ENCODE data around the gene TTC3. TPM values are rescaled to one million over a fixed set of nuclear protein-coding genes. Genes with fewer than 3 reads are reported as not detected.
"Not testable (repeated sequence)": the region's sequence is repeated elsewhere in the genome, so short reads cannot be mapped to it uniquely, and the experiment has no call there.

TTC3 gene
- total RNA-seq, 1 donor from 2014 or later, result 60.9 TPM

- H3K9me3 Mint-ChIP-seq, result no peaks in the 10 kb centered on the region
- peaks cover 32% of the 10 kb centered on the region for H3K4me1 Mint-ChIP-seq (ENCODE audit: low read depth)
- no peak for DNase-seq (ENCODE audit: low spot score)
- H3K36me3 Mint-ChIP-seq (ENCODE audit: low read depth), result no peaks in the 10 kb centered on the region
- intact Hi-C loops (cut with micrococcal nuclease), result no loop called here
- no peak overlapping the region for H3K27ac Mint-ChIP-seq
- H3K27me3 Mint-ChIP-seq (ENCODE audit: low read depth), result no peaks in the 10 kb centered on the region
- no peak overlapping the region for H3K4me3 Mint-ChIP-seq (ENCODE audit: low read depth)
These were observed 6.3 kb downstream of the TTC3 start for GRCh38 chr21:37079211-37079824.

DNA sequence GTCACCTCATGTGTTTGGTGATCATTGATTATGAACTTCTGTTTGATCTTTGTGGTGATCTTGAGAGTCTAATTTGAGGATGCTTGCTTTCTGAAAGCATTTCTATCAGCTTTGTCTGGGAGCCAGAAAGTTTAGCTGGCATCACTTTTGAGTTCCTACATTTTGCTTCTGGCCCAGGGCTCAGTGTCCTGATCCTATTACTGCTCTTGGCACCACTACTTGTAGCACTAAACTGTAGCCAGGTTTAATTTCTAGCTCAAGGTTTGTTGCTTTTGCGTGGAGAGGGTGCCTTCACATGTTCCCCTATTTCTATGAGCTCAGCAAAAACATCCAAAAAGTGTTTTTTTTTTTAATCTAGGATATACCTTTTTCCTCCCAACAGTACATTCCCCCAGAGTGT lies 9.3 kb downstream of the TTC3 start:
- intact Hi-C loops (cut with micrococcal nuclease), result no loop called here
- H3K4me3 Mint-ChIP-seq (ENCODE audit: low read depth), result no peak overlapping the region
- H3K36me3 Mint-ChIP-seq (ENCODE audit: low read depth), result no peaks in the 10 kb centered on the region
- no peak for DNase-seq (ENCODE audit: low spot score)
- no peaks in the 10 kb centered on the region for H3K27me3 Mint-ChIP-seq (ENCODE audit: low read depth)
- H3K27ac Mint-ChIP-seq, result no peak overlapping the region
- H3K9me3 Mint-ChIP-seq, result no peaks in the 10 kb centered on the region
- peaks cover 19% of the 10 kb centered on the region for H3K4me1 Mint-ChIP-seq (ENCODE audit: low read depth)

- no peak overlapping the region for H3K4me3 Mint-ChIP-seq (ENCODE audit: low read depth)
- H3K27me3 Mint-ChIP-seq (ENCODE audit: low read depth), result no peaks in the 10 kb centered on the region
- H3K36me3 Mint-ChIP-seq (ENCODE audit: low read depth), result no peaks in the 10 kb centered on the region
- intact Hi-C loops (cut with micrococcal nuclease), result no loop called here
- DNase-seq (ENCODE audit: low spot score), result no peak
- peaks cover 13% of the 10 kb centered on the region for H3K4me1 Mint-ChIP-seq (ENCODE audit: low read depth)
- H3K27ac Mint-ChIP-seq, result no peak overlapping the region
- H3K9me3 Mint-ChIP-seq, result no peaks in the 10 kb centered on the region
These were observed 9.9 kb downstream of the TTC3 start for GRCh38 chr21:37082856-37083528.

DNA sequence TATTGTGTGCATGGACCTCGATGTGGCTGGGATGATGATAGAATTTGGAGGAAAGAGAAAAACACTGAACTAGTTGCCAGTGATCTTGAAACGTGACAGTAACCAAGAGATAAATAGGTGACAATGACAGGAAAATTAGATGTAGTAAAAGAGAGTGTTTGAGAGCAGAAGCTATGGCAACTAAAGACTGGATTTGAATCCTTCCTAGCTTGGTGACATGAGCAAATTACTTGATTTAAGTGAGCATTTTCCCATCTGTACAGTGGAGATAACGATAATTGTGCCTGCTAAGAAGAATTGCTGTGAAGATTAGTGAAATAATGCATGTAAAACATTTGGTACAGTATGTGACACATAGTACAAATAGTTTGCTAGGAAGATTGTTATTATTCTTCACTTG lies 12.7 kb downstream of the TTC3 start:
- Mint-ChIP-seq H3K27ac (no peak overlapping the region), H3K27me3 (ENCODE audit: low read depth) (no peaks in the 10 kb centered on the region), H3K4me3 (ENCODE audit: low read depth) (no peak overlapping the region), H3K36me3 (ENCODE audit: low read depth) (peaks cover 11% of the 10 kb centered on the region), H3K9me3 (no peaks in the 10 kb centered on the region), H3K4me1 (ENCODE audit: low read depth) (peaks cover 8% of the 10 kb centered on the region)
- DNase-seq (ENCODE audit: low spot score), result no peak
- intact Hi-C loops (cut with micrococcal nuclease), result no loop called here

DNA sequence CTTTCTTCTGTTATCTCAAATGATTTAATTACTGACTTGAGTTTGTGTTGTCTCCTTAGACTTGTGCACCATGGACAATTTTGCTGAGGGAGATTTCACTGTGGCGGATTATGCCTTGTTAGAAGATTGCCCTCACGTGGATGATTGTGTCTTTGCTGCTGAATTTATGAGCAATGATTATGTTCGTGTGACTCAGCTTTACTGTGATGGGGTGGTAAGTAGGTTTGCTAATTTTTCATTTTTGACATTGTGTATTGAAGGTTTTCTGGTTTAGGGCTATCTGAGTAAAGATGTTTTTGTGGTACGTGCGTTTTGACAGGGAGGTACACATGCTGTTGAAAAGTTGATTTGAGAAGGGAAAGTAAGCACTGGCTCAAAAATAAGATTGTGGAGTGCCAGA lies 14.1 kb downstream of the TTC3 start:
- Mint-ChIP-seq H3K4me3 (ENCODE audit: low read depth) (no peak overlapping the region), H3K27ac (no peak overlapping the region), H3K4me1 (ENCODE audit: low read depth) (peaks cover 6% of the 10 kb centered on the region), H3K27me3 (ENCODE audit: low read depth) (no peaks in the 10 kb centered on the region), H3K36me3 (ENCODE audit: low read depth) (peaks cover 18% of the 10 kb centered on the region), H3K9me3 (no peaks in the 10 kb centered on the region)
- intact Hi-C loops (cut with micrococcal nuclease), result no loop called here
- DNase-seq (ENCODE audit: low spot score), result no peak

DNA sequence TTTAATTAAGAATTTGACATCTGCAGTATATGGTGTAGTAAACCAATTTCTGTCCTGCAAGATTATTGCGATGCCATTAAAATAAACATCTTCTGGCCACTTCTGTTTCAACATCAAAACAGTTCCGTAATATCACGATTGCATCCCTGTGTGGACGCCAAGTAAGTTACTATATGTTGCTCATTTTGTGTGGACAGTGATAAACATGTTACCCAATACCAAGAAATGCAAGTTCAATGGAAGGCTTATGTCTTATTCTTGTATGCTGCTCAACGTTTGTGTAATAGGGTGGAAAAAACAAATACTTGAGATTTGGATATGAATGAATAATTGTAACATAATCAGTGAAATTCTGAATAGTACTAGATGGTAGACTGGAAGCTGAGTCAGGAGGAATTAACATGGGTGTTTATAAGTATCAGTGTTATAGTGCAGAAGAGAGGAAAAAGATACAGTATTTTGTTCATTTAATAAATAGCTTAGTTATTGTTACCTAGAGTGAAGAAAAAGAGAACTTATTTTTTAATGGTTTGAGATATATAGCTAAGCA lies 15.2 kb downstream of the TTC3 start:
- Mint-ChIP-seq H3K9me3 (no peaks in the 10 kb centered on the region), H3K4me1 (ENCODE audit: low read depth) (peaks cover 2% of the 10 kb centered on the region), H3K4me3 (ENCODE audit: low read depth) (no peak overlapping the region), H3K27ac (no peak overlapping the region), H3K27me3 (ENCODE audit: low read depth) (no peaks in the 10 kb centered on the region), H3K36me3 (ENCODE audit: low read depth) (peaks cover 23% of the 10 kb centered on the region)
- intact Hi-C loops (cut with micrococcal nuclease), result no loop called here
- no peak for DNase-seq (ENCODE audit: low spot score)

- no peak for DNase-seq (ENCODE audit: low spot score)
- Mint-ChIP-seq H3K9me3 (no peaks in the 10 kb centered on the region), H3K27me3 (ENCODE audit: low read depth) (no peaks in the 10 kb centered on the region), H3K27ac (no peak overlapping the region), H3K36me3 (ENCODE audit: low read depth) (peaks cover 38% of the 10 kb centered on the region), H3K4me3 (ENCODE audit: low read depth) (no peak overlapping the region), H3K4me1 (ENCODE audit: low read depth) (no peaks in the 10 kb centered on the region)
- intact Hi-C loops (cut with micrococcal nuclease), result no loop called here
These were observed 20.9 kb downstream of the TTC3 start for GRCh38 chr21:37093977-37094376.

DNA sequence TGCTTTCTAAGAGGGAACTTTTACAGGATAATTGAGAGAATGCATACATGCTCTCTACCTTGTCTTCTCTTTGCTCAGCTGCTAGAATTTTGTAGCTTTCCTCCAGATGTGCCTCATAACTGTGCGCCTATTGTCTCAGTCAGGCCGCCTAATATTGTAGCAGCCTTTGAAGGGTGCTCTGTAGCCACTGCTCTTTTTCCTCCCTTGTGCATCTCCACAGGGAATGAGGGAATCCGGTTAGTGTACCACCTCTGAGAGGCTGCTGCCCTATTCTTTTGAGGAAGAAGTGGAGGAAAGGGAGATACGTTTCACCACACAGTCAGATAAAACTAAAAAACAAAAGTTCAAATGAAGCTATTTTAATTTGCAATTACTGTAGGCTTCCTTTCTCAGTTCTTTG lies 22.8 kb downstream of the TTC3 start:
- no peaks in the 10 kb centered on the region for H3K9me3 Mint-ChIP-seq
- intact Hi-C loops (cut with micrococcal nuclease), result no loop called here
- H3K4me3 Mint-ChIP-seq (ENCODE audit: low read depth), result no peak overlapping the region
- H3K27ac Mint-ChIP-seq, result no peak overlapping the region
- DNase-seq (ENCODE audit: low spot score), result no peak
- H3K36me3 Mint-ChIP-seq (ENCODE audit: low read depth), result peaks cover 32% of the 10 kb centered on the region
- no peaks in the 10 kb centered on the region for H3K27me3 Mint-ChIP-seq (ENCODE audit: low read depth)
- no peaks in the 10 kb centered on the region for H3K4me1 Mint-ChIP-seq (ENCODE audit: low read depth)

DNA sequence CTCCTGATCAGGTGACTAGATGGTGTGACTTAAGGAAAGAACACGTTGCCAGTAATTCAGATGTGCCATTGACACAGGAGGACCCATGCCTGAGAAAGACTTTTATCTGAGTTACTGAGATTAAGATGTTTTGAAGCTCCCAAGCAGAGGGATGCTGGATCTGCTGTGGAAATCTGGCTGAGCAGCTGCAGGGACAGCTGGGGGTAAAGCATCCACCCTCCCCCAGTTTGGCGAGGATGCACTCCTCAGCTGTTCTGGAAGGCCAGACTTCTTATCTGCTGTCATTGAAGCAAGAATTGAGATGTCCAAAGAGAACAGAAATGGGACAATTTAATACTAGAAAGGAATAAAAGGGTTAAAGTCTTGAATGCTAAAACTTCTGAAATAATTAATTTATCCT lies 25.7 kb downstream of the TTC3 start:
- intact Hi-C loops (cut with micrococcal nuclease), result no loop called here
- DNase-seq (ENCODE audit: low spot score), result no peak
- no peak overlapping the region for H3K4me3 Mint-ChIP-seq (ENCODE audit: low read depth)

DNA sequence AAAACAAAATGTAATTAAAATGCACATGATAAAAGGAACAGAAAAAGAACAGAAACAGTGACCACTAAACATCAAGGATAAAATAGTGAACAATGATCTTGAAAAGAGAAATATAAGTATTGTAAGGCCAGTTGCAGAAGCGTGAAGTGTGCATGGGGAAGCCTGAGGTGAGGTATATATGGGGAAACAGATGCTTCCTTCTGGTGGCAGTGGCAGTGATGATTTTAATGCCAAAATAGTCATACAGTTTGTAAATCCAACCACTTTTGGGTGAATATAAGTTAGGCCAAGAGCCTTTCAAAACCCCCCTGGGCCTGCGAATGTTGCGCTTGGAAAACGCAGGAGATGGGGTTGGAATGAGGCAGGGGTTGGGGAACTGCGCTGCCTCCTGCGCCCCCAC lies 27.3 kb downstream of the TTC3 start:
- no peak overlapping the region for H3K27ac Mint-ChIP-seq
- H3K36me3 Mint-ChIP-seq (ENCODE audit: low read depth), result peaks cover 24% of the 10 kb centered on the region
- DNase-seq (ENCODE audit: low spot score), result no peak
- H3K27me3 Mint-ChIP-seq (ENCODE audit: low read depth), result no peaks in the 10 kb centered on the region
- no peak overlapping the region for H3K4me3 Mint-ChIP-seq (ENCODE audit: low read depth)
- H3K4me1 Mint-ChIP-seq (ENCODE audit: low read depth), result no peaks in the 10 kb centered on the region
- H3K9me3 Mint-ChIP-seq, result no peaks in the 10 kb centered on the region
- intact Hi-C loops (cut with micrococcal nuclease), result no loop called here

More for the DNA sequence above, 25.7 kb downstream of the TTC3 start:
- Mint-ChIP-seq H3K27me3 (ENCODE audit: low read depth) (no peaks in the 10 kb centered on the region), H3K9me3 (no peaks in the 10 kb centered on the region), H3K4me1 (ENCODE audit: low read depth) (no peaks in the 10 kb centered on the region), H3K36me3 (ENCODE audit: low read depth) (peaks cover 23% of the 10 kb centered on the region), H3K27ac (no peak overlapping the region)

- H3K27me3 Mint-ChIP-seq (ENCODE audit: low read depth), result no peaks in the 10 kb centered on the region
- DNase-seq (ENCODE audit: low spot score), result no peak
- no peak overlapping the region for H3K4me3 Mint-ChIP-seq (ENCODE audit: low read depth)
- intact Hi-C loops (cut with micrococcal nuclease), result no loop called here
- no peaks in the 10 kb centered on the region for H3K9me3 Mint-ChIP-seq
- no peaks in the 10 kb centered on the region for H3K4me1 Mint-ChIP-seq (ENCODE audit: low read depth)
- H3K27ac Mint-ChIP-seq, result no peak overlapping the region
- H3K36me3 Mint-ChIP-seq (ENCODE audit: low read depth), result peaks cover 20% of the 10 kb centered on the region
These were observed 28.3 kb downstream of the TTC3 start for GRCh38 chr21:37101384-37101783.

DNA sequence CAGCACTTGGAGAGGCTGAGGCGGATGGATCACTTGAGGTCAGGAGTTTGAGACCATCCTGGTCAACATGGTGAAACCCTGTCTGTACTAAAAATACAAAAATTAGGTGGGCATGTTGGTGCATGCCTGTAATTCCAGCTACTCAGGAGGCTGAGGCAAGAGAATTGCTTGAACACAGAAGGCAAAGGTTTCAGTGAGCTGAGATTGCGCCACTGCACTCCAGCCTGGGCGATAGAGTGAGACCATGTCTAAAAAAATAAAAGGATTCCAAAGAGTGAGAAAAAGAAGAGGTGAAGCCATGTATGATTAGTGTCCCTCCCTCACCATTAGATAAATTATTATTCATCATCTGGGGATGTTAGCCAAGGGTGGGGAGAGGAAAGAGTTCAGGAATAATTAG lies 29.7 kb downstream of the TTC3 start:
- intact Hi-C loops (cut with micrococcal nuclease); DNase-seq (ENCODE audit: low spot score): not testable (repeated sequence)

GRCh38 chr21:37106998-37107397 lies 33.9 kb downstream of the TTC3 start:
- H3K4me1 Mint-ChIP-seq (ENCODE audit: low read depth), result no peaks in the 10 kb centered on the region
- intact Hi-C loops (cut with micrococcal nuclease), result no loop called here
- peaks cover 35% of the 10 kb centered on the region for H3K36me3 Mint-ChIP-seq (ENCODE audit: low read depth)
- H3K27ac Mint-ChIP-seq, result no peak overlapping the region
- DNase-seq (ENCODE audit: low spot score), result no peak
- peaks cover 29% of the 10 kb centered on the region for H3K9me3 Mint-ChIP-seq
- no peak overlapping the region for H3K4me3 Mint-ChIP-seq (ENCODE audit: low read depth)
- H3K27me3 Mint-ChIP-seq (ENCODE audit: low read depth), result no peaks in the 10 kb centered on the region

More for the DNA sequence above, 29.7 kb downstream of the TTC3 start:
- H3K27ac Mint-ChIP-seq; H3K4me1 Mint-ChIP-seq (ENCODE audit: low read depth); H3K27me3 Mint-ChIP-seq (ENCODE audit: low read depth); H3K4me3 Mint-ChIP-seq (ENCODE audit: low read depth); H3K9me3 Mint-ChIP-seq: not testable (repeated sequence)
- H3K36me3 Mint-ChIP-seq (ENCODE audit: low read depth), result peaks cover 19% of the 10 kb centered on the region

All from activated T-helper 2 cell treated with anti-CD3 and anti-CD28 coated beads, Interferon-gamma antibody, Interleukin-2, Interleukin-4, amounts not matched to agents 10 μg/mL and 5 μg/mL and 100 μg/mL, durations not matched to agents 14 hours and 24 hours and 36 hours (primary cell).